Choroid plexus epithelial cell (primary cell): ENCODE data around the gene OAT.
A peak's percentile ranks its signal among the peaks of the same experiment; 100 is the strongest.

Experiments used
- DNase-seq: peaks from one replicate; pipeline ENCODE4 v3.0.0-alpha.2; 2010; ENCODE audit warnings: low read depth
- H3K4me3 ChIP-seq: 2 replicates; pipeline ENCODE4 v1.5.1; 2011; ENCODE audit warnings: low read depth, mild to moderate bottlenecking, control low read depth, low read length, moderate library complexity
- CTCF ChIP-seq: conservative IDR thresholded peaks from 2 replicates; pipeline ENCODE4 v1.5.1; 2011; ENCODE audit warnings: low read depth, mild to moderate bottlenecking, control low read depth, inconsistent platforms, low read length, moderate library complexity

OAT gene

GRCh38 chr10:124347956-124348355 lies 70.8 kb downstream of the OAT start:
- TF ChIP-seq CTCF = peak; percentile 10
- no peak overlapping the region for H3K4me3 ChIP-seq
- no peak for DNase-seq
